OCI-M1 (cell line): ENCODE measurements around the gene C14orf119.
"Not testable (repeated sequence)": the region's sequence is repeated elsewhere in the genome, so short reads cannot be mapped to it uniquely, and the experiment has no call there.

ENCODE experiments used
- DNase-seq: peaks from one replicate; lab custom pipeline; 2025; lab: John Stamatoyannopoulos, UW

Gene C14orf119

DNA sequence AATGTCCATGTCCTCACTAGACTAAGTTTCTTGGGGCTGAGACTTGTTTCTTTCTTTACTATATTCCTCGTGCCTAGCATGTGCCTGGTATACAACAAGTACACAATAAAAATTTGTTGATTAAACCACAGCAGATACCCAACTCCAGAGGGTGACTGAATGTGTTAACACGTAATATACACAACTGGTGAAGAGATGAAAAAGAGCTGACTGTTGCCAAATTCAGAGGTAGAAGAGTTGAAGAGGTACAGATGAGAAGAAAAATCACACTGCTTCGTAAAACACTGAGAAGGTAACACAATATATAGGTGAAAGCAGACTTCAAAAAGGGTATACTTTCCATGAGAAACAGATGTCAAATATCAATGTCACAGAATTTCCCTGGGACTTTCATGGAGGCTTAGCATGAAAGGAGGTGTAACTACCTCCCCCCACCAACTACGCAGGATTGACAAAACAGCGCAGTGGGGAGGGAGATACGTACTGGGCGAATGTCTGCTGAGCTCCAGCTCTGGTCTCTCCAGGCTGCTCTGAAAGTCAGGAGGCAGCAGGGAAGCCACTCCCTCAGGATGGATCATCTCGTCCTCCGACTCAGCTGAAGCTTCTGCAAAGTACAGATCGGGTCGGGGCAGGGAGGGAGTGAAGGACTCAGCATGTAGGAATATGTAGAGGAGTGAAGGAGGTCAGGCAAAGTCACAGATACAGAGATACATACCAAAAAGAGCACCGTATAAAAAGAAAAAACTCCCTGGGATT lies 5.6 kb upstream of the C14orf119 start:
- DNase-seq = no peak

DNA sequence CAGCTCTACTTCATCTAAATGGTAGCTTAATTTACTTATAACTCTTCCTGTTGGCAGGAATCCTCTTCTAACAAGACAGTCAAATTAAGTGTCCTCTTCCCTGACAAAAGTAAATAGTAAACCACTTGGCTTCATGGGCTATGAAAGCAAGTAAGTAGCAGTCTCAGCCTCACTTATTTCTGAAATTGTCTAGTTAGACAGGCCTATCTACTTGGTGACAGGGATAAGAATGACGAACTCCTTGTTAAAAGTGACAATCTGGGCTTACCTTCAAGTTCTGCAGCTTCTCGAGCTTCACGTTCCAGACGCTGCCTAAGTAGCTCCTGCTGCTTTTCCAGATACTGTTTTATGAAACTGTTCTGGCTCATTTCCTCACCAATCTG lies 5.1 kb upstream of the C14orf119 start:
- no peak for DNase-seq

GRCh38 chr14:23091294-23092225 lies 3.7 kb upstream of the C14orf119 start:
- no peak for DNase-seq

GRCh38 chr14:23093104-23093503 lies 2.2 kb upstream of the C14orf119 start:
- DNase-seq = no peak

DNA sequence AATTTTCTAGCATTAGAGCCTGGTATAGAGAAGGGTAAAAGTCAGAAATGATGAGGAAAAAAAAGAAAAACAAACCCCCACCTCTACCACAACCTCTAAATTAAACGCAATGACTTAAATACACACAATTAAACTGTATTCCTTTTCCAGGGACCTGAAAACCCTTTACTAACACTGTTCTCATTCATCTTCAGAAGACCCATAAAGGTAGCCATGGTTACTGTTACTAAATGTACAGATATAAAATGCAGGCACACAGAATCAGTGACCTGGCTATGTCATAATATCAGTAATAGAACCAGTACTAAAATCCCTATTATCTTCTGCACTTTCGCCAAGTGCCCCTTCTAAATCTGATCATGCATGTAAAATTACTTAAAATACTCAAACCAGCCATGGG lies 1.8 kb upstream of the C14orf119 start:
- no peak for DNase-seq

- no peak for DNase-seq
Observed at GRCh38 chr14:23093991-23094665, 1.2 kb upstream of the C14orf119 start.

- DNase-seq = no peak
Observed at GRCh38 chr14:23094666-23095195, 574 bp upstream of the C14orf119 start, which contains the start of gene ACIN1. ACIN1 (minus strand) TSS chr14:23095136; CDS start chr14:23095112, 24 bp downstream.

DNA sequence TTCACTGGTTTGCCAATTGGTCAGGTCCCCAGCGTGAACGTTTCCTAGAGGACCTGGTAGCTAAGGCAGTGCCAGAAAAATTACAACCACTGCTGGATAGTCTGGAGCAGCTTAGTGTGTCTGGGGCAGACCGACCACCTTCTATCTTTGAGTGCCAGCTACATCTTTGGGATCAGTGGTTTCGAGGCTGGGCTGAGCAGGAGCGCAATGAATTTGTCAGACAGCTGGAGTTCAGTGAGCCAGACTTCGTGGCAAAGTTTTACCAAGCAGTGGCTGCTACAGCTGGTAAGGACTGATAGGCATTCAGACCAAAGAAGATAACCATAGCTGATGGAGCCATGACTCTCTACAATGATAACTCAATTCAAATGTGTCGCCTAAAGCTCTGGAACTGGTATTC lies 2.5 kb downstream of the C14orf119 start:
- DNase-seq = no peak

- no peak for DNase-seq
Observed at GRCh38 chr14:23099212-23099861, 4.0 kb downstream of the C14orf119 start.

DNA sequence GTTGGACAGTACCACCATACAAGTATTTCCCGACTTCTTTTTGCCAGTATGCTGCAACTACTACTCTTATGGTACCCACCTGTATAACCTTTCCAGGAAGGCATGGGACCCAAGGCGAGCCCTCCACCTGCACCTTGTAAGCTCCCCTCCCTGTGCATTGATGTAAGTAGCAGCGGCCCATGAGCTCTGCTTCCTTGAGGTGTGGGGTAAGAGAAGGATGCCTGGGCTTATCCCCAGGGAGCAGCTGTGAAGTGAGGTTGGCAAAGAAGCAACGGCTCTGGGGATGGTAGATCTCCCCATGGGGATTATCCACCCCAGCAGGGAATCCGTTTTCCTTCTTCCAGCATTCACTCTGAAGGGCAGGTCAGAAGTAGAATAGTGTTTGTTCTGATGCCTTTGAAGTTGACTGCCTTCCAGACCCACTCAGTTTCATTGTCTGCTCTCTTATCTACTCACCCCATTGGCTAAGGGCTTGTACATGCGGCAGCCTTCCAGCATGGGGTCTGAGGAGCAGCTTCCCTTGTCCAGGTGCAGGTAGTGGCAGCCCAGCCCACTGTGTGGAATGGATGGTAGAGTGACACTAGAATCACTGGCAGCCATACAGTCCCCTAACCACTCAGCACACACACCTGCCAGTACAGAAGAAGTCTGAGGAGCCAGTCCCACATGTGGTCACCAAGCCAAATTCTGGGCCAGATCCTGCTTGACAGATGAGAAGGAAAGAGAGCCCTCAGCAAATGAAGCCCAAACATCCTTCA lies 6.1 kb downstream of the C14orf119 start:
- no peak for DNase-seq

- DNase-seq = no peak
Observed at GRCh38 chr14:23101986-23102625, 6.8 kb downstream of the C14orf119 start.

DNA sequence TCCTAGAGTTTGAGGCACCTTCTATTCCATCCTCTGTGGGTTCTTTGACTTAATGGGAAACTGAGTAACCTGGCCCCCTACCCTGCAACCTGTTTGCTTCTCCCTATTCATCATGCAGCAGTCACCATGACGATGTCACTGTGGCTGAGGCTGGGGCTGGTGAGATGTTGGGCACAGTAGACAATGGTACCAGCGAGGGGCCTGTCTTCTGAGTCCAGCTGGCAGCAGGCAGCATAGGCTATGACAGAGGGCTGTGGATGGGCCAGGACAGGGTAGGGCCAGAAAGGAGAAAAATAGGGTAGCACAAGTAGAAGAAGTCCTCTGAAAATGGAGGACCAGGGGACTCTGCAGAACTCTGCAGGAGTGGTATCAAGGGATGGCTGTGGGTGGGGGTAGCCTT lies 7.5 kb downstream of the C14orf119 start:
- DNase-seq = no peak

DNA sequence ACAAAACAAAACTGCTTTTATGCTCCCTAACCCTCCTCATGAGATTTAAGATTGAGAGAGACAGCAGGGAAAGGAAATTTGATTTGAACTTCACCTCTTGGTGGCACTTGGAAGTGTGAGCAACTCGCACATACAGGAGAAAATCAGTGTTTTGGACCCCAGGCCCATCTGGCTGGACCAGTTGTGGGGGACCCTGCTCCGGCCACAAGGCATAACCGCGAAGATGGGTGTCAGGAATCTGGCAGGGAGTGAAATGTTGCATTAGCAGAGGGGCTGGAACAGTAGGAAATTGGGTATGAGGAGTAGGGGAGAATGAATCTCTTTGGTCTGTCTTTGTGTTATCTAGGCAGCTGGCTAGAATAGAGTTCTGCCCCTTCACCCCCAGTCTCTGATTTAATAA lies 8.3 kb downstream of the C14orf119 start:
- no peak for DNase-seq

- no peak for DNase-seq
Observed at GRCh38 chr14:23104070-23104590, 8.8 kb downstream of the C14orf119 start.

DNA sequence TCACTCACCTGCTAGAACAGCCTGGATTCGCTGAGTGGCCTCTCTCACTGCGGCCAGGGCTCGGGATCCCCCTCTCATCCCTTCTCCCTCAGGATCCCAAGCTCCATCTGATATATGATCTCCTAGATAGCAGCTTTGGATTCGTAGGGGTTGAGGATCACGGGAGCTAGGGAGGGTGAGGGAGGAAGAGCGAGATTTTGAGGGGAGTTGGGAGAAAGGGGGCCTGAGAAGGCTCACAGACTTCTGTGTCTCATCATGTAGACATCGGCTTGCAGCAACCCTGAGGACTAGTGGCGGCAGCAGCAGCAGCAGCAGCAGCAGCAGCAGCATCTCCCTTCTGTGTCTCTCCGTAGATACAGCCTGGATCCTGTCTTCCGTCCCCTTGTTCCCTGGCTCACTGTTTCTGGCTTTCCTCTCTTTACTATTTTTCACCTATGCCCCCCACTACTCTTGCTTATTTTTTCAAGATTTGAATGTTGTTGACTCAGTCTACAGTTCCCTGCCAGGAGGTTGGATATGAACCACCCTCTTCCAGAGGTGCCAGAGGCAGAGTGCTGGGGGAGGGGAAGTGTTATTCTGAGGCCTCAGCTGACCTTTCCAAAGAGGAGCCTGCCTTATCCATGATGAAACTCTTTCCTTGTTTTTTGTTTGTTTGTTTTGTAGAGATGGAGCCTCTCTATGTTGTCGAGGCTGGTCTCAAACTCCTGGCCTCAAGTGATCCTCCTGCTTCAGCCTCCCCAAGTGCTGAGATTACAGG lies 9.5 kb downstream of the C14orf119 start, which contains the start of gene CIROP:
Gene CIROP, minus strand, starts transcription at position 399 of the 757 bp plus-strand sequence. Its CDS starts 69 bp downstream, at position 330.
- no peak for DNase-seq

DNA sequence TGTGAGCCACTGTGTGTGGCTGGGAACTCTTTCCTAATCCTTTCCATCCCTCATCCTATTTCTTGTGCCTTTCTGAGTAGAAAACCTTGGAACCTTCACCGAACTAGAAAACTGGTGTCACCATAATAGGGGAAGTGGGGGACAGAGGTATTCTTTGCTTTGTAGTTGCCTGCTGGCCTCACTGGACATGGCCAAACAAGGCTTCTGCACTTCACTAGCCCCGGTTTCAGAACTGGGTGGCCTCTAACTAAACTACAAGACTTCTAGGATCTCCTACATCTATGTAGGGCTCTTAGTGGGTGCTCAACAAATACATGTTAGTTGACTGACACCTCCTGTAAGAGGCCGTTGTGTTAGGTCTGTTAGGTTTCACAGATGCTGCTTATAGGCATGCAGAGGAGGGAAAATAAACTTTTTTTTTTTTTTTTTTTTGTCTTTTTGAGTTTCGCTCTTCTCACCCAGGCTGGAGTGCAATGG lies 10.1 kb downstream of the C14orf119 start:
- DNase-seq = no peak

DNA sequence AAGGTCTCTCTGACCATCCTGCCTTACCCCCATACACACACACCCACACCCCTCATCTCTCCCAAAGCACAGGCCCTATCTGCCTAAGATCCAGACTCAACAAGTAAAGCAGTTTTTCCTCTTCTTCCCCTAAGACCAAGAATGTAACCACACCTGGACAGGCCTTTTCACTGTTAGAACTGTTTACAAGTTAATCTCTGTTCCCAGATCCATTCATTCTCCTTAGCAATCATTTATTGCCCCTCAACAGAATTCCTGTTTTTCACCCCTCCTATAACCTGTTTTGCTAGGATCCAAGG lies 11.4 kb downstream of the C14orf119 start:
- no peak for DNase-seq

DNA sequence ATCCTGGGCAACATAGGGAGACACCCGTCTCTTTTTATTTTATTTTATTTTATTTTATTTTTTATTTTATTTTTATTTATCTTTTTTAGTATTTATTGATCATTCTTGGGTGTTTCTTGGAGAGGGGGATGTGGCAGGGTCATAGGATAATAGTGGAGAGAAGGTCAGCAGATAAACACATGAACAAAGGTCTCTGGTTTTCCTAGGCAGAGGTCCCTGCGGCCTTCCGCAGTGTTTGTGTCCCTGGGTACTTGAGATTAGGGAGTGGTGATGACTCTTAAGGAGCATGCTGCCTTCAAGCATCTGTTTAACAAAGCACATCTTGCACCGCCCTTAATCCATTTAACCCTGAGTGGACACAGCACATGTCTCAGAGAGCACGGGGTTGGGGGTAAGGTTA lies 12.3 kb downstream of the C14orf119 start:
- DNase-seq = not testable (repeated sequence)

- not testable (repeated sequence) for DNase-seq
Observed at GRCh38 chr14:23108169-23108568, 12.9 kb downstream of the C14orf119 start.
